ENCODE measurements around the gene SCAF8. TPM values are rescaled to one million over a fixed set of nuclear protein-coding genes. Genes with fewer than 3 reads are reported as not detected.

The SCAF8 gene
- polyA plus RNA-seq, 3 donors = 56.0 to 65.2 (median 59.6) TPM

DNA sequence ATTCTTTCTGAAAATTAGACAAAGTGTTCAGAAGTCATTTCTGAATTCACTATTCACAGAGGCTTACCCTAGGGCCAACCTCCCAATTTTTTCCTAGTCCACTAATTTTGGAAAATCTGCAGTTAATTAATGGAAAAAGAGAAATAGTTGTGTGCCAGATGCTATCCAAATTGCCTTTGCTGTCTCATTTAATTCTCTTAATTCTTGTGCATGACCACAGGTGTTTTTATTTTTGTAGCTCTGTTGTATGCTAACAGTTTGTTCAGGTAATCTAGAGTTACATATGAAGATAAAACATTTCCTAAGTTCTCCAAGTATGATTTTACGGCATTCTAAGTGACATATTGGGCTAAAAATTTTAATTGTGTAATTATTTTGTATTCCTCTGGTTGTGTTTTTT lies 96.8 kb downstream of the SCAF8 start:
- DNase-seq (ENCODE audit: low read depth in 3 of 3, low spot score in 2 of 3) = no peak

- DNase-seq (ENCODE audit: low read depth in 3 of 3, low spot score in 2 of 3) = no peak
These were observed 97.6 kb downstream of the SCAF8 start for GRCh38 chr6:154830771-154831170.

- no peak for DNase-seq (ENCODE audit: low read depth in 3 of 3, low spot score in 2 of 3)
These were observed 102.1 kb downstream of the SCAF8 start for GRCh38 chr6:154835307-154835706.

GRCh38 chr6:154839546-154839945 lies 106.3 kb downstream of the SCAF8 start:
- no peak for DNase-seq (ENCODE audit: low read depth in 3 of 3, low spot score in 2 of 3)

DNA sequence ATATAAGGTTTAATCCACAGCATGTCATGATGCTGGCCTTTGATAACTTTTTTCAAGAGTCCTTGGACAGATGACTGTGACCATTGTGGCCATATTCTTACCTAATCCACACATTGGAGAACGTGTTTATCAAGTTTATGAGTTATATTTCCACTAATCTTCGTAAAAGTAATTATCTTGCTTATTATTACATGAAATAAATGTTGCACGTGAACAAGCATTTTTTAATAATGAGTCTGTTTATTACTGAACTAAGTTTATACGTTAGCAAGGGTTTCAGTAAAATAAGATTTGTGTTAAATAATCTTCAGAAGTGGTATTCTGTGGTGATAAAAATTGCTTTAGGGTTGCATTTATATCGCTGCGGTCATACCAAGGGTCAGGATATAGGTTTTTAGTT lies 107.1 kb downstream of the SCAF8 start:
- no peak for DNase-seq (ENCODE audit: low read depth in 3 of 3, low spot score in 2 of 3)

DNA sequence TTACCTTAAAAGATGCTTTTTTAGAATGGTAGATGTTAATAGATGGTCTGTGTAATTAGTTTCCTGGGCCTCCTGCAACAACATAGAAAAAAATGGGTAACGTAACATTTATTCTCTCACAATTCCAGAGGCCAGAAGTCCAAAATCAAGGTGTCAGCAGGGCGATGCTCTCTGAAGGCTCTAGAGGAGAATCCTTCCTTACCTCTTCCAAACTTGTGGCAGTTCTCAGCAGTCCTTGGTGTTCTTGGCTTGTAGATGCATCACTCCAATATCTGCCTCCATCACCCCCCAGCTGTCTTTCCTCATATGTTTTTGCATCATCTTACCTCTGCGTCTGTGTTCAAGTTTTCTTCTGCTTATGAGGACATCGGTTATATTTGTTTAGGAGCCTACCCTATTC lies 107.9 kb downstream of the SCAF8 start:
- no peak for DNase-seq (ENCODE audit: low read depth in 3 of 3, low spot score in 2 of 3)

- no peak for DNase-seq (ENCODE audit: low read depth in 3 of 3, low spot score in 2 of 3)
These were observed 109.6 kb downstream of the SCAF8 start for GRCh38 chr6:154842833-154843232.

DNA sequence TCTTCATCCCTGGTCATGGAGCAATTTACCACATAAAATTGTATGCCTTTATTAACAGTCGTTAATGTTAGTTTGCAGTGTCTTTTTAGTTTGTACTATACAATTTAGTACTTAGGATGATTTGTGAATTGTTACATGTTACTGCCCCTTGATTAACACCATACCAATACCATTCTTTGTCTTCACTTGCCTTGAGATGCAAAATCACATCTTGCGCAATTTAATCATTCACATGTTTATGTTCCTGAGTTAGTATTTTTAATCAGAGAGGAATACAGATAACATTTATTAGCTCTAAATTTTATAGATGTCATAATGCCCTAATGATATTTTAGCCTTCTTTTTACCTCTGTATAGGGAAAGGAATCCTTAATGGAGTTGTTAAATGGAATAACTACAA lies 114.1 kb downstream of the SCAF8 start:
- DNase-seq (ENCODE audit: low read depth in 3 of 3, low spot score in 2 of 3) = no peak

GRCh38 chr6:154848580-154848979 lies 115.4 kb downstream of the SCAF8 start:
- DNase-seq (ENCODE audit: low read depth in 3 of 3, low spot score in 2 of 3) = no peak

GRCh38 chr6:154849475-154849874 lies 116.3 kb downstream of the SCAF8 start:
- no peak for DNase-seq (ENCODE audit: low read depth in 3 of 3, low spot score in 2 of 3)

- DNase-seq (ENCODE audit: low read depth in 3 of 3, low spot score in 2 of 3) = no peak
These were observed 119.5 kb downstream of the SCAF8 start for GRCh38 chr6:154852687-154853086.

DNA sequence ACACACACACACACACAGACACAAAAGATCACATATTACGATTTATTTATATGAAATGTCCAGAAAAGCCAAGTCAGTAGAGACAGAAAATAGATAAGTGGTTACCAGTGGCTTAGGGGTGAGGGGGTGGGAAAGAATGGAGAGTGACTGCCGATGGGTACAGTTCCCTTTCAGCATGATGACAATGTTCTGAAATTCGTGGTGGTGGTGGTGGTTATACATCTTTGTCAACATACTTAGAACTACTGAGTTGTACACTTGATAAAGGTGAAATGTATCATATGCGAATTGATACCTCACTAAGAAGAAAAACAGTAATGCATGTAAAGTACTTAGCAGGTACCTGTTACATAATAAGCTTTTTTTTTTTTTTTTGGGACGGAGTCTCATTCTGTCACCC lies 124.3 kb downstream of the SCAF8 start:
- DNase-seq (ENCODE audit: low read depth in 3 of 3, low spot score in 2 of 3) = no peak

GRCh38 chr6:154861825-154862224 lies 128.6 kb downstream of the SCAF8 start:
- no peak for DNase-seq (ENCODE audit: low read depth in 3 of 3, low spot score in 2 of 3)

DNA sequence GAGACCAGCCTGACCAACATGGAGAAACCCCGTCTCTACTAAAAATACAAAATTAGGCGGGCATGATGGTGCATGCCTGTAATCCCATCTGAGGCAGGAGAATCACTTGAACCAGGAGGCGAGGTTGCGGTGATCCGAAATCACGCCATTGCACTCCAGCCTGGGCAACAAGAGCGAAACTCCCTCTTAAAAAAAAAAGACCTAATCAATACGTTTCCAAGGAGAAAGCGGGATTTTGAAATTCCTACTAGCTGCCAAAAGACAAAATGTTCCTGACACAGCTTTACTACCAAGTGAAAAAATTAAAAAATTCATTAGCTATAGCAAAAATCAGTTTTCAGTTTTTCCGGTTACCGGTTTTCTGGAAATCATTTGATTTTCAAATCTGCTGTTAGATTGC lies 129.3 kb downstream of the SCAF8 start:
- DNase-seq (ENCODE audit: low read depth in 3 of 3, low spot score in 2 of 3) = no peak

- no peak for DNase-seq (ENCODE audit: low read depth in 3 of 3, low spot score in 2 of 3)
These were observed 130.8 kb downstream of the SCAF8 start for GRCh38 chr6:154864066-154864430.

DNA sequence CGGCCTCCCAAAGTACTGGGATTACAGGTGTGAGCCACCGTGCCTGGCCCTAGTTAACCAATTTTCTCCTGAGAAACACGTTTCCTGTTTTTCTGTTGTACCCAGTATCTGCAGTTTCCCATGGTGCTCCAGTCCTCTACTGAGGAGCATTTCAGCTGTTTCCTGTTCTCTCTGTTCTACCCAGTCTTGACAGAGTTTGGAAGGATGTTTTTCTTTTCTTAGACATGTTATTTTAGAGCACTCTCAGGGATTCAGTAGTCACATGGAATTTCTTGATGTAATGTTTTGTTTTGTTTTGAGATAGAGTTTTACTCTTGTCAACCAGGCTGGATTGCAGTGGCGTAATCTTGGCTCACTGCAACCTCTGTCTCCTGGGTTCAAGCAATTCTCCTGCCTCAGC lies 132.1 kb downstream of the SCAF8 start:
- DNase-seq (ENCODE audit: low read depth in 3 of 3, low spot score in 2 of 3) = no peak

- no peak for DNase-seq (ENCODE audit: low read depth in 3 of 3, low spot score in 2 of 3)
These were observed 135.0 kb downstream of the SCAF8 start for GRCh38 chr6:154868143-154868594.

DNA sequence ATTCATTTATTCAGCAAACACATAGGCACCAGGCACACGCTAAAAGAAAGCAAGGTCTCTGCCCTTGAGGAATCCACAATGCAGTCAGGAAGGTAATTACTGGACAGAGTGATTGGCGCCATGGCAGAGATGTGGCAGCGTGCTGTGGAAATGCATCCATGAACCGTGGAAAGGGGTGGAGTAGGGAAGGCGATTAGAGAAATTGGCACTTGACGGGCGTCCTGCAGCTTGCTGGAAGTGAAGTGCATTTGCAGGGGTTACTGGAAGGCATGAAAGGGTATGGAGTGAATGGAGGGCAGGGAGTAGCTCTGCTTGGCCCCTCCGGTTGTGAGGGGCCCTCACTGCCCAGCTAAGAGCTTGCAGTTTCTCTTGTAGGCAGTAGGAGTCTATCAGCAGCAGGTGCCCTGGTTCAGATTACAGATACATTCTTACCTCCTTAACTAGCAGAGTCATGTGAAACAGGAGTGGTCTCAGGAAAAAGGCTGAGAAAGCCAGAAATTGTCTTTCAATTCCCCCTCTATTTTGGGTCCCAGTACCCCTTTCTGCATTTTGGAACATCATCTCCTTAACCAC lies 139.4 kb downstream of the SCAF8 start:
- no peak for DNase-seq (ENCODE audit: low read depth in 3 of 3, low spot score in 2 of 3)

GRCh38 chr6:154873546-154873945 lies 140.3 kb downstream of the SCAF8 start:
- DNase-seq (ENCODE audit: low read depth in 3 of 3, low spot score in 2 of 3) = no peak

DNA sequence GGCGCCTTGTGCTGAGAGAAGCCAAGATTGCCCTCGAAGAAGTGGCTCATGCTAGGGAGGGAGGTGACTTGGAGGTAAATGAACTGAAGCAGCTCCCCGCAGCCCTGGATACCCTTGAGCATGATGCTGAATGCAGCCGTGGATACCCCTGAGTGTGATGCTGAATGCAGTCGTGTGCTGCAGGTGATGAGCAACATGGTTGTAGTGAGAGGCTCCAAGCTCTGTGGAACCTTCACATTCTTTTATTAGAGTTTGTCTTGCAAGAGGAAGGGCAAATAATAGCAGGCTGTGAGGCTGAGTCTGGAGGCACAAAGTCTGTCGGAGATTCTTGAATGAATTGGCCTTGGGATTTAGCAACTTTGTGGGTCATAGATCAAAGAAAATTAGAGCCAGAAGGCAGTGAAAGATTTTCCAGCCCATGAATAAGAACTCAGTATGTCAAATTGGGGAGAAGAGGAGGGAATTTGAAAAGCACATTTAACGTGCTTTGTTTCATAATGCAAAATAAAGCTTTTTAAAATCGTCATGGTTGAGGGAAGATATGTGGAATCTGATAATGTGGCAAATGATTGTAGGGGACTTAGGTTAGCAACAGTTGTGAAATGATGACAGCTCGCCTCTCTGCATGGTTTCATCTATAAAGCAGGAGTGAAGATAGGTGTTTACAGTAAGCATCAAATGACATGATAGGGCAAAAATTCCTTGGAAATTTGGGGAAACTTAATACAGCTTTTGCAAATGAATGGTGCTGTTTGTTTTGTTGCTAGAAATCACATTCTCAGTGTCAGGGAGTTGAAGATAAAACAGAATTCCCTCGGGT lies 141.8 kb downstream of the SCAF8 start:
- no peak for DNase-seq (ENCODE audit: low read depth in 3 of 3, low spot score in 2 of 3)

- DNase-seq (ENCODE audit: low read depth in 3 of 3, low spot score in 2 of 3) = no peak
These were observed 143.5 kb downstream of the SCAF8 start for GRCh38 chr6:154876486-154877280.
